ENCODE data around the gene TP53I13. TPM values are rescaled to one million over a fixed set of nuclear protein-coding genes. Genes with fewer than 3 reads are reported as not detected.

The TP53I13 gene, protein sequence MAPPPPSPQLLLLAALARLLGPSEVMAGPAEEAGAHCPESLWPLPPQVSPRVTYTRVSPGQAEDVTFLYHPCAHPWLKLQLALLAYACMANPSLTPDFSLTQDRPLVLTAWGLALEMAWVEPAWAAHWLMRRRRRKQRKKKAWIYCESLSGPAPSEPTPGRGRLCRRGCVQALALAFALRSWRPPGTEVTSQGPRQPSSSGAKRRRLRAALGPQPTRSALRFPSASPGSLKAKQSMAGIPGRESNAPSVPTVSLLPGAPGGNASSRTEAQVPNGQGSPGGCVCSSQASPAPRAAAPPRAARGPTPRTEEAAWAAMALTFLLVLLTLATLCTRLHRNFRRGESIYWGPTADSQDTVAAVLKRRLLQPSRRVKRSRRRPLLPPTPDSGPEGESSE
- polyA plus RNA-seq (2011; rRNA removed) (27.5 and 31.3 TPM in 2 replicates), polyA plus RNA-seq (2017; fragmentation: RNase III; extraction: RNeasy Plus Mini Kit Qiagen cat#74134 plus additional on column Dnase treatment) (50.5 to 59.0 TPM (median 57.8 TPM) in 3 replicates), polyA minus RNA-seq (2011; rRNA and poly(A)+ RNA removed) (21.7 and 42.5 TPM in 2 replicates)
- polyA plus RNA-seq (2012; cell fraction: cytosol; rRNA removed), result 54.4 and 79.1 TPM in 2 replicates
- polyA plus RNA-seq (2012; cell fraction: nucleus; rRNA removed), result 316 and 464 TPM in 2 replicates

DNA sequence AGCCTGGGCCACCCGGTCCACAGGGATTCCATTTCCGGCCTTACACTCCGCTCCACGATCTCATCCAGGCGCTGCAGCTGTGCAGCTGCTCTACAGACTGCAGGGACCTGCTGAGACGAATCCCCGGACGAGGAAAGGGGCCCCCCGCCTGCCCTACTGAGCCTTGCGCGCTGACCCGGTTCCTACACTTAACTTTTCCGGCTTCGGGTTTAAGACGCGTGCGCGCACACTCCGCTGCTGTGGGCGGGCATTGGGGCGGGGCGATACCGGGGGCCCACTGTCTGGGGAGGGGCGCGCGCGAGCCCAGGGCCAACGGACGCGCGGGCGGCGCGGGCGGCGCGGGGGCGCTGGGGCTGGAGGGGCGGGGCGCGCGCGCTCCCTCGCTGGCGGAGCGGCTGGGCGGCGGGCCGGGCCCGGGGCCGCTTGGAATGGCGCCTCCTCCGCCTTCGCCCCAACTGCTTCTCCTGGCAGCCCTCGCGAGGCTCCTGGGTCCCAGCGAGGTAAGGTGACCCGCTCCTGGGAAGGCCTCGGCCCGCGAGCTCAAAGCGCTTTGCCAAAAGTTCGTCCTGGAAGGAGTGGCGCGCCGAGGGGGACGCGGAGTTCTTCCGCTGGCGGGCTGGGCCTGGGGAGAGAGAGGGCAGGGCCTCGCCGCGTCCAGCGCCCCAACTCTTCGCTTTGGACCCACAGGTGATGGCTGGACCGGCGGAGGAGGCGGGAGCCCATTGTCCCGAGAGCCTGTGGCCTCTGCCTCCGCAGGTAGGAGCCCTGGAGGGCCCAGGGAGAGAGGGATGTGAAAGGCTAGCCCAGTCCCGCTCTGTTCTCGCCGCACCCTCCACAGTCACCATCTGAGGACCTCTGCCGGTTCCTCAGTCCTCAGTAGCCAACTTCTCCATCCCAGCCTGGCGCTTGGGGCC is at the start of gene TP53I13:
TSS of gene TP53I13 (plus strand) at position 371 of the 914 bp plus-strand sequence. CDS start at position 429, 58 bp downstream.
- Histone ChIP-seq H3K4me3 (peak within 1 kb of the TSS; percentile 62), H3K9me3 (no peaks in the 10 kb centered on the region), H3K4me2 (peak within 1 kb of the TSS; percentile 83), H3K27ac (peak within 1 kb of the TSS; percentile 92 to 94), H3K4me1 (peaks cover 20% of the 10 kb centered on the region)
- 5% methylated on average over 58 of the region's 85 CpGs for WGBS (ENCODE audit: missing lambda C conversion rate)
- ATAC-seq, result peak; percentile 40 to 62
- ChIA-PET CTCF (interaction anchor here (1.0 to 24.0 kb wide), 13 partner anchors 10 to 363 kb away, joined by 3 to 474 read pairs (median 9); partner anchors contain the start of genes ANKRD13B and CORO6), POLR2A (interaction anchor here (1.0 to 4.0 kb wide), 5 partner anchors 8 to 274 kb away, joined by 3 to 21 read pairs (median 4); partner anchors contain the start of genes ANKRD13B and NUFIP2)
- peak; percentile 82 to 90 for DNase-seq (ENCODE audit: low read depth in 1 of 2, low spot score in 1 of 2)
- FAIRE-seq, result no peak
- TF ChIP-seq POLR2A (IDR thresholded peaks at IDR 0.05; ENCODE audit: low read length) (peak; percentile 81), HOXB13 (CRISPR knock-in tag; IDR thresholded peaks at IDR 0.05; ENCODE audit: low read depth) (0 out of 2 replicates have a peak, but pooled peaks have one; percentile 21), MAFK (IDR thresholded peaks at IDR 0.05; ENCODE audit: partially characterized antibody) (no peak), TFCP2L1 (CRISPR knock-in tag; IDR thresholded peaks at IDR 0.05) (no peak), NFE2L2 (conservative IDR thresholded peaks at IDR 0.05; ENCODE audit: low read length) (no peak), HDAC2 (IDR thresholded peaks at IDR 0.05) (no peak), RARB (CRISPR knock-in tag; IDR thresholded peaks at IDR 0.05) (no peak), POLR2AphosphoS2 (conservative IDR thresholded peaks at IDR 0.05; ENCODE audit: low read length) (no peak), CBX2 (IDR thresholded peaks at IDR 0.05; ENCODE audit: borderline replicate concordance, low read depth) (no peak), JUNB (IDR thresholded peaks at IDR 0.05) (no peak), PHF8 (IDR thresholded peaks at IDR 0.05; ENCODE audit: borderline replicate concordance, low read depth) (peak; percentile 55; the same call in 1 of the 2 replicates), HOXB5 (CRISPR knock-in tag; IDR thresholded peaks at IDR 0.05) (0 out of 2 replicates have a peak, but pooled peaks have one; percentile 28), ZFP36 (IDR thresholded peaks at IDR 0.05; ENCODE audit: borderline replicate concordance, partially characterized antibody) (no peak), KDM5A (IDR thresholded peaks at IDR 0.05) (no peak), CBX8 (IDR thresholded peaks at IDR 0.05) (no peak), HOXA7 (CRISPR knock-in tag; IDR thresholded peaks at IDR 0.05) (no peak), EHMT2 (IDR thresholded peaks at IDR 0.05; ENCODE audit: low read depth) (no peak), ESRRA (IDR thresholded peaks at IDR 0.05; ENCODE audit: borderline replicate concordance, low read length) (no peak), FOXS1 (CRISPR knock-in tag; IDR thresholded peaks at IDR 0.05) (no peak), ZNF302 (CRISPR knock-in tag; IDR thresholded peaks at IDR 0.05) (no peak), RFX5 (IDR thresholded peaks at IDR 0.05) (no peak), NR3C1 (IDR thresholded peaks at IDR 0.05) (no peak), GATA3 (IDR thresholded peaks at IDR 0.05; ENCODE audit: borderline replicate concordance) (no peak), EP300 (IDR thresholded peaks at IDR 0.05) (no peak), MYC (IDR thresholded peaks at IDR 0.05; ENCODE audit: borderline replicate concordance, low read length) (no peak), BHLHE40 (IDR thresholded peaks at IDR 0.05; ENCODE audit: low read depth, low read length) (no peak), MAZ (IDR thresholded peaks at IDR 0.05; ENCODE audit: borderline replicate concordance, low read depth, low read length) (no peak), JUN (IDR thresholded peaks at IDR 0.05) (peak in 1 of 2 experiments; percentile 86; a peak in 4 of 5 replicates), EHF (CRISPR knock-in tag; IDR thresholded peaks at IDR 0.05) (no peak), SREBF2 (IDR thresholded peaks at IDR 0.05) (no peak), FOSL2 (IDR thresholded peaks at IDR 0.05) (no peak), FOSL2 (CRISPR knock-in tag; IDR thresholded peaks at IDR 0.05) (no peak)
- TF ChIP-seq, protein P1, sequence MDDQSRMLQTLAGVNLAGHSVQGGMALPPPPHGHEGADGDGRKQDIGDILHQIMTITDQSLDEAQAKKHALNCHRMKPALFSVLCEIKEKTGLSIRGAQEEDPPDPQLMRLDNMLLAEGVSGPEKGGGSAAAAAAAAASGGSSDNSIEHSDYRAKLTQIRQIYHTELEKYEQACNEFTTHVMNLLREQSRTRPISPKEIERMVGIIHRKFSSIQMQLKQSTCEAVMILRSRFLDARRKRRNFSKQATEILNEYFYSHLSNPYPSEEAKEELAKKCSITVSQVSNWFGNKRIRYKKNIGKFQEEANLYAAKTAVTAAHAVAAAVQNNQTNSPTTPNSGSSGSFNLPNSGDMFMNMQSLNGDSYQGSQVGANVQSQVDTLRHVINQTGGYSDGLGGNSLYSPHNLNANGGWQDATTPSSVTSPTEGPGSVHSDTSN (IDR thresholded peaks at IDR 0.05), result no peak
- TF ChIP-seq, protein P2, sequence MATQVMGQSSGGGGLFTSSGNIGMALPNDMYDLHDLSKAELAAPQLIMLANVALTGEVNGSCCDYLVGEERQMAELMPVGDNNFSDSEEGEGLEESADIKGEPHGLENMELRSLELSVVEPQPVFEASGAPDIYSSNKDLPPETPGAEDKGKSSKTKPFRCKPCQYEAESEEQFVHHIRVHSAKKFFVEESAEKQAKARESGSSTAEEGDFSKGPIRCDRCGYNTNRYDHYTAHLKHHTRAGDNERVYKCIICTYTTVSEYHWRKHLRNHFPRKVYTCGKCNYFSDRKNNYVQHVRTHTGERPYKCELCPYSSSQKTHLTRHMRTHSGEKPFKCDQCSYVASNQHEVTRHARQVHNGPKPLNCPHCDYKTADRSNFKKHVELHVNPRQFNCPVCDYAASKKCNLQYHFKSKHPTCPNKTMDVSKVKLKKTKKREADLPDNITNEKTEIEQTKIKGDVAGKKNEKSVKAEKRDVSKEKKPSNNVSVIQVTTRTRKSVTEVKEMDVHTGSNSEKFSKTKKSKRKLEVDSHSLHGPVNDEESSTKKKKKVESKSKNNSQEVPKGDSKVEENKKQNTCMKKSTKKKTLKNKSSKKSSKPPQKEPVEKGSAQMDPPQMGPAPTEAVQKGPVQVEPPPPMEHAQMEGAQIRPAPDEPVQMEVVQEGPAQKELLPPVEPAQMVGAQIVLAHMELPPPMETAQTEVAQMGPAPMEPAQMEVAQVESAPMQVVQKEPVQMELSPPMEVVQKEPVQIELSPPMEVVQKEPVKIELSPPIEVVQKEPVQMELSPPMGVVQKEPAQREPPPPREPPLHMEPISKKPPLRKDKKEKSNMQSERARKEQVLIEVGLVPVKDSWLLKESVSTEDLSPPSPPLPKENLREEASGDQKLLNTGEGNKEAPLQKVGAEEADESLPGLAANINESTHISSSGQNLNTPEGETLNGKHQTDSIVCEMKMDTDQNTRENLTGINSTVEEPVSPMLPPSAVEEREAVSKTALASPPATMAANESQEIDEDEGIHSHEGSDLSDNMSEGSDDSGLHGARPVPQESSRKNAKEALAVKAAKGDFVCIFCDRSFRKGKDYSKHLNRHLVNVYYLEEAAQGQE (IDR thresholded peaks at IDR 0.05), result peak; percentile 46
- TF ChIP-seq, protein P3, sequence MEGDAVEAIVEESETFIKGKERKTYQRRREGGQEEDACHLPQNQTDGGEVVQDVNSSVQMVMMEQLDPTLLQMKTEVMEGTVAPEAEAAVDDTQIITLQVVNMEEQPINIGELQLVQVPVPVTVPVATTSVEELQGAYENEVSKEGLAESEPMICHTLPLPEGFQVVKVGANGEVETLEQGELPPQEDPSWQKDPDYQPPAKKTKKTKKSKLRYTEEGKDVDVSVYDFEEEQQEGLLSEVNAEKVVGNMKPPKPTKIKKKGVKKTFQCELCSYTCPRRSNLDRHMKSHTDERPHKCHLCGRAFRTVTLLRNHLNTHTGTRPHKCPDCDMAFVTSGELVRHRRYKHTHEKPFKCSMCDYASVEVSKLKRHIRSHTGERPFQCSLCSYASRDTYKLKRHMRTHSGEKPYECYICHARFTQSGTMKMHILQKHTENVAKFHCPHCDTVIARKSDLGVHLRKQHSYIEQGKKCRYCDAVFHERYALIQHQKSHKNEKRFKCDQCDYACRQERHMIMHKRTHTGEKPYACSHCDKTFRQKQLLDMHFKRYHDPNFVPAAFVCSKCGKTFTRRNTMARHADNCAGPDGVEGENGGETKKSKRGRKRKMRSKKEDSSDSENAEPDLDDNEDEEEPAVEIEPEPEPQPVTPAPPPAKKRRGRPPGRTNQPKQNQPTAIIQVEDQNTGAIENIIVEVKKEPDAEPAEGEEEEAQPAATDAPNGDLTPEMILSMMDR (IDR thresholded peaks at IDR 0.05), result no peak

All from A549 (cell line).